DOHH2 (cell line): ENCODE results near the gene SLC44A3.

ENCODE experiments used
- H3F3A ChIP-seq: fragments of 200-600 bp; sonication (generic), shearing (Covaris generic); 2 replicates; pipeline ENCODE4 v1.6.0; 2016; ENCODE audit warnings: antibody characterized with exemption, mild to moderate bottlenecking; ENCODE audit not compliant: control insufficient read depth, insufficient read depth
- H3K27ac ChIP-seq: fragments of 200-600 bp; sonication (generic); 2 replicates; pipeline ENCODE4 v1.5.1; 2014; ENCODE audit warnings: low read depth, mild to moderate bottlenecking, low read length, moderate library complexity
- H3K27me3 ChIP-seq: fragments of 200-600 bp; sonication (generic); 2 replicates; pipeline ENCODE4 v1.6.1; 2014; ENCODE audit warnings: mild to moderate bottlenecking, low read length, mixed read lengths; ENCODE audit not compliant: control insufficient read depth
- H3K36me3 ChIP-seq: fragments of 200-600 bp; sonication (generic); 2 replicates; pipeline ENCODE4 v1.6.1; 2014; ENCODE audit warnings: mild to moderate bottlenecking, low read length, moderate library complexity, mixed read lengths; ENCODE audit not compliant: control insufficient read depth
- H3K4me1 ChIP-seq: fragments of 200-600 bp; sonication (generic); 2 replicates; pipeline ENCODE4 v1.6.1; 2014; ENCODE audit warnings: mild to moderate bottlenecking, low read length, mixed read lengths; ENCODE audit not compliant: control insufficient read depth
- H3K4me2 ChIP-seq: fragments of 200-600 bp; sonication (generic); 2 replicates; pipeline ENCODE4 v1.6.0; 2014; ENCODE audit warnings: mild to moderate bottlenecking, low read length, moderate library complexity
- H3K4me3 ChIP-seq: fragments of 200-600 bp; sonication (generic); 2 replicates; pipeline ENCODE4 v1.5.1; 2014; ENCODE audit warnings: mild to moderate bottlenecking, low read length, mixed read lengths
- H3K79me2 ChIP-seq: fragments of 200-600 bp; sonication (generic); 2 replicates; pipeline ENCODE4 v1.6.1; 2014; ENCODE audit warnings: mild to moderate bottlenecking, low read length, mixed read lengths; ENCODE audit not compliant: control insufficient read depth
- H3K9me2 ChIP-seq: fragments of 200-600 bp; sonication (generic); replicated peaks from 2 replicates; pipeline ENCODE4 v1.6.1; 2014; ENCODE audit warnings: mild to moderate bottlenecking, low read length, mixed read lengths; ENCODE audit not compliant: control insufficient read depth
- H3K9me3 ChIP-seq: fragments of 200-600 bp; sonication (generic); 2 replicates; pipeline ENCODE4 v1.6.1; 2014; ENCODE audit warnings: antibody characterized with exemption, low read length, mixed read lengths; ENCODE audit not compliant: control insufficient read depth, insufficient read depth
- H4K20me1 ChIP-seq: fragments of 200-600 bp; sonication (generic); 2 replicates; pipeline ENCODE4 v1.6.0; 2014; ENCODE audit warnings: low read depth, mild to moderate bottlenecking, antibody characterized with exemption, low read length, moderate library complexity; ENCODE audit not compliant: control insufficient read depth, insufficient read depth
- CTCF ChIP-seq: fragments of 200-600 bp; sonication (generic); IDR thresholded peaks from one replicate; pipeline ENCODE4 v1.5.1; 2014; ENCODE audit warnings: antibody characterized with exemption, mild to moderate bottlenecking, low read depth, low read length; ENCODE audit not compliant: poor library complexity, severe bottlenecking
- EZH2phosphoT487 ChIP-seq: fragments of 200-600 bp; sonication (generic); IDR thresholded peaks from 2 replicates; pipeline ENCODE4 v1.6.1; 2017; ENCODE audit warnings: borderline replicate concordance, mild to moderate bottlenecking, antibody characterized with exemption, low read length, moderate library complexity, mixed read lengths

SLC44A3 gene

GRCh38 chr1:94908965-94909364 lies 88.8 kb downstream of the SLC44A3 start:
- H3K79me2 ChIP-seq, result no peaks in the 10 kb centered on the region
- H3K4me1 ChIP-seq, result no peaks in the 10 kb centered on the region
- no peaks in the 10 kb centered on the region for H3K36me3 ChIP-seq
- no peaks in the 10 kb centered on the region for H3K27me3 ChIP-seq
- no peak overlapping the region for H3K27ac ChIP-seq
- H3K4me3 ChIP-seq, result no peak overlapping the region
- H4K20me1 ChIP-seq, result no peaks in the 10 kb centered on the region
- H3F3A ChIP-seq, result no peaks in the 10 kb centered on the region
- TF ChIP-seq CTCF (no peak), EZH2phosphoT487 (no peak)
- H3K4me2 ChIP-seq, result no peak overlapping the region
- no peaks in the 10 kb centered on the region for H3K9me3 ChIP-seq
- no peaks in the 10 kb centered on the region for H3K9me2 ChIP-seq

GRCh38 chr1:94909486-94909885 lies 89.3 kb downstream of the SLC44A3 start:
- no peaks in the 10 kb centered on the region for H3K4me1 ChIP-seq
- no peaks in the 10 kb centered on the region for H3K36me3 ChIP-seq
- H3K4me3 ChIP-seq, result no peak overlapping the region
- TF ChIP-seq EZH2phosphoT487 (no peak), CTCF (no peak)
- no peaks in the 10 kb centered on the region for H4K20me1 ChIP-seq
- H3F3A ChIP-seq, result no peaks in the 10 kb centered on the region
- H3K4me2 ChIP-seq, result no peak overlapping the region
- H3K27me3 ChIP-seq, result no peaks in the 10 kb centered on the region
- H3K27ac ChIP-seq, result no peak overlapping the region
- no peaks in the 10 kb centered on the region for H3K9me2 ChIP-seq
- H3K79me2 ChIP-seq, result no peaks in the 10 kb centered on the region
- H3K9me3 ChIP-seq, result no peaks in the 10 kb centered on the region

GRCh38 chr1:94912263-94913184 lies 92.4 kb downstream of the SLC44A3 start:
- H4K20me1 ChIP-seq, result no peaks in the 10 kb centered on the region
- H3K4me3 ChIP-seq, result no peak overlapping the region
- no peak overlapping the region for H3K27ac ChIP-seq
- no peaks in the 10 kb centered on the region for H3K27me3 ChIP-seq
- no peaks in the 10 kb centered on the region for H3K36me3 ChIP-seq
- no peaks in the 10 kb centered on the region for H3K79me2 ChIP-seq
- H3K9me2 ChIP-seq, result no peaks in the 10 kb centered on the region
- no peak overlapping the region for H3K4me2 ChIP-seq
- no peaks in the 10 kb centered on the region for H3K4me1 ChIP-seq
- no peaks in the 10 kb centered on the region for H3F3A ChIP-seq
- no peaks in the 10 kb centered on the region for H3K9me3 ChIP-seq
- TF ChIP-seq EZH2phosphoT487 (no peak), CTCF (no peak)
